ENCODE measurements around the gene PODNL1.

- TF ChIP-seq CTCF (IDR thresholded peaks at IDR 0.05) (no peak), POLR2A (IDR thresholded peaks at IDR 0.05) (no peak)
These were observed 27.2 kb upstream of the PODNL1 start for GRCh38 chr19:13965377-13965896.
